GM12873 (cell line): ENCODE data around the gene LBHD1.

Experiments used
- TF ChIP-seq, protein P1 (sequence below): IDR thresholded peaks from 2 replicates; pipeline ENCODE4 v1.5.1; 2012; ENCODE audit warnings: low read depth, mild to moderate bottlenecking, moderate library complexity, low read length, control low read depth; ENCODE audit not compliant: insufficient read depth; ENCODE audit errors: missing control alignments

LBHD1 gene

DNA sequence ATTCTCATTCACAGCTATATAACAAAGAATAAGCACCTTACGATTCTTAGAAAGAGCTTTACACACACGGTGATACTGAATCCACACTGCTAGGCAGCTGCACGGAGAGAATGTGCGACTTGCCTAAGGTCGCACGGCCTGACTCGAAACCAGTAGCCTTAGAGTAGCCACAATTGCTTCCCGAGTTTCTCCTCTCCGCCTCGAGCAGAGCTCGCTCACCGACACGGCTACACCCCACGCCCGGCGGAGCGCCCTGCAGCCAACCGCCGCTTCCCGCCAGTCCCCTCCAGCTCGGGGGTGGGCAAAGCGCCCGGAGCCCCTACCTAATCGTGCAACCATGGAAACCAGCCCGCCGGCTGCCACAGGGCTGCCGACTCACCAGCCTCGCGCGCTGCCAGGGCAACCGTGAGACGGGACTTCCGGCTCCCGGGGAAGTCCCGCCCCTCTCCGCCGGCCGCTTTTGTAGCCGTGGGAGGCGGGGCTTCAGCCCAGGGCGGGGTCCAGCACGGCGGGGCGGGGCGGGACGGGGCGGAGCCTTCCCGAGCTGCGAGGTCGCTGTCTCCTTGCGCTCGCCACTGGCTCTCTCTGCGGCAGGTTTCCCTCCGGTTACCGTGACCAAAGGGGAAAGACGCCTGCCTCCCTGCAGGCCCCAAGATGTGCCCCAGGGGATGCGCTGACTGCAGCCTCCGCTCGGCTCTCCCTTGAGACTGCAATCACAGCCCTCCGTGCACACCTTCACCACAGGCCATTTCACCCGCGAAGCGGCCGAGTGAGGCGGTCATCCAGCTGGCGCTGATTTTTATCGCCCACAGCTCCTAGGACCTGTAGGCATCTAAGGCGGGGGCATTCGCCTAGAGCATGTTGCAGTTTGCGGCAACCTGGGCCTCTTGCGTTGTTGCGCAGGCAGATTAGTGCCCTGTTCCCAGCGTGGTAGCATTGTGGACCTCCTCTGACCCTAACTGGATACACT, 34.1 kb upstream of the LBHD1 start:
- TF ChIP-seq, protein P1, sequence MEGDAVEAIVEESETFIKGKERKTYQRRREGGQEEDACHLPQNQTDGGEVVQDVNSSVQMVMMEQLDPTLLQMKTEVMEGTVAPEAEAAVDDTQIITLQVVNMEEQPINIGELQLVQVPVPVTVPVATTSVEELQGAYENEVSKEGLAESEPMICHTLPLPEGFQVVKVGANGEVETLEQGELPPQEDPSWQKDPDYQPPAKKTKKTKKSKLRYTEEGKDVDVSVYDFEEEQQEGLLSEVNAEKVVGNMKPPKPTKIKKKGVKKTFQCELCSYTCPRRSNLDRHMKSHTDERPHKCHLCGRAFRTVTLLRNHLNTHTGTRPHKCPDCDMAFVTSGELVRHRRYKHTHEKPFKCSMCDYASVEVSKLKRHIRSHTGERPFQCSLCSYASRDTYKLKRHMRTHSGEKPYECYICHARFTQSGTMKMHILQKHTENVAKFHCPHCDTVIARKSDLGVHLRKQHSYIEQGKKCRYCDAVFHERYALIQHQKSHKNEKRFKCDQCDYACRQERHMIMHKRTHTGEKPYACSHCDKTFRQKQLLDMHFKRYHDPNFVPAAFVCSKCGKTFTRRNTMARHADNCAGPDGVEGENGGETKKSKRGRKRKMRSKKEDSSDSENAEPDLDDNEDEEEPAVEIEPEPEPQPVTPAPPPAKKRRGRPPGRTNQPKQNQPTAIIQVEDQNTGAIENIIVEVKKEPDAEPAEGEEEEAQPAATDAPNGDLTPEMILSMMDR = no peak

DNA sequence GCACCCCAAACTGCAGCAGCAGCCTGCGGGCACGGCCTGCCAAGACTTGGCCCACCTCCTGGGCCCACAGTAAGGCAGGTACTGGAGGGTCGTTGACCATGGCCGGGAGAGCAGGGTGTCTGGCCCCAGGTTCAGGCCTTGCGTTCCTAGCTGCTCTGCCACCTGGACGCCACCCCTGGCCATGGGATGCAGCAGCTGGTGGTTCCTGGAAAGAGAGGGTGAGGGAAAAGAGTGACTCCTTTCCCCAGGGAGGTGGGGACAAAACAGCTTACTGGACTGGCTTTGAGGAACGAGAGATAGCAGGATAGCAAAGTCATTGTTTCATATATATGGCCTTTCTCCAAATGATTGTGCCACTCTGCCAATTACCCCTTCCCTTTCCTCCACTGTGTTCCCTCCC, 33.3 kb upstream of the LBHD1 start:
- TF ChIP-seq, protein P1 = no peak

DNA sequence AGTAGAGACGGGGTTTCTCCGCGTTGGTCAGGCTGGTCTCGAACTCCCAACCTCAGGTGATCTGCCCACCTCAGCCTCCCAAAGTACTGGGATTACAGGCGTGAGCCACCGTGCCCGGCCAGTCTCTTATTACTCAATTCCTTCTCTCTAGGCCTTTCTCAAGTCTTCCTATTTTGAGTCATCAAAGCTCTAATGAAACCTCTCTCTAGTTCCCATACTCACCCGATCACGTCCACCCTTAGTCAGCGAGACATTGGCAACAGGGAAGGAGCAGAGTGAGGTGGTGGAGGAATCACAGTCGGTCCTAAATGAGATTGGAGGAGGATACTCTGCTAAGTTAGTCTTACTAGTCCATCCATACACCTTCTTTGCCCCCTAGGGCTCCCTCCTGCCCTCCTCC, 30.2 kb upstream of the LBHD1 start:
- TF ChIP-seq, protein P1 = no peak

DNA sequence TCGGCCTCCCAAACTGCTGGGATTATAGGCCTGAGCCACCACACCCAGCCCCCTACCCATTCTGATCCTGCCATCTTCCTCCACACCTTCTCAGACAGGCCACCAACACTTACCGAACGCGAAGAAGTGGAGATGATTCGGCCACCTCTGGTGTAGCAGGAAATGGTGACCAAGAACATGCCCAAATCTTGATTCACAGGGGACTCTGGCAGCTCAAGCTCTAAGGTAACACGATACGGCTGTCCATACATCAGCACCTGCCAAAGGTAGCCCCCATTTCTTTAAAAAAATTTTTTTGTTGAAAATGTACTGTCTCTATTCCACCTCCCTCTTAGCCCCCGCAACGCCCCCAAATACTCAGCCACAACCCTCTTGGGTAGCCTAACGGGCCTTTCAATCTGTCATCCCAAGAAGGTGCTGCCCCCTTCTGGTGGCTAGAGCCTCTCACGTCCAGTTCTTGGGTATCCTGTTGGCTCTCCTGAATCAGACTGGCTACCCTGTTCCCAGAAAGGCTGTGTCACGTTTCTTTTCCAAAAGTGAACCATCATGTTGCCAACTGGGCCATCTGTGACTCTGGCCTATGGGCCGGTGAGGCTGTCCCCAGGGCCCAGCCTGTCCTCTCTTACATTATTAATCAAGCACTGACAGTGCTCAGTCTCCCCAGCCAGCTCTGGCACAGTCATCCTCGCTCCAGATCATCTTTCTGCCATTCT, 22.5 kb upstream of the LBHD1 start:
- TF ChIP-seq, protein P1 = peak; percentile 87

DNA sequence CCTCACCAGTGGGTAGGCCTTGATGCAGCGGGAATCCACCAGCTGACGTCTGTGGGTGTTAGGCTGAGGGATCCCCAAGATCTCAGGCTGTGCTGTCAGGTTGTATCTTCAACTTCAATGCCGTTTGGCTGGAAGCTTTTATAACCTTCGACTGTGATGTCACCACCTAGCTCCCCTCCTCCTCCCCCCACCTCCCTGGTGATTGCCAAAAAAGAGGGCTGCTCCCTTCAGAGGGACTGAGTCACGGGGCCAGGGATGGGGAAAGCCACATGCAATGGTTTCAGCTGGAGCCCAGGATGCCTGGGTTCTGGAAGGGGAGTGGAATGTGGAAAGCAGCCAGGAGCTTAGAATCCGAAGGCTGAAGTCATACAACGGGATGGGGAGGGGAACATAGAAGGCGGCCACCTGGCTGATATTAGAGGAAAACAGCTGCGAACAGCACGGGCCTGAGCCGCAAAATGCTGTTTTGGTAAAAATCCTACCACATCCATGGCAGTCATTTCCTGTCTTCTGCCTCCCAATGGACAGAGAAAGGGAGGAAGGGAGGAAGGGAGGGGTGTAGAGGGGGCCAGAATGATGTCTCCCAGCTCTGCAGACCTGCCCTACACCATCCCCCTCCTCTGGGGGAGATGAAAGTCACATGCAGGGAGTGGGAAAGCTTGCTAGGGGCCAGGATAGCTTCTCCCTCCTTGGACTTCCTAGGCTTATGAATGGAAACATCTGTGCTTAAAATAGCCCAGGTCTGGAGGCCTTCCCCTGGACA, 17.5 kb upstream of the LBHD1 start, which contains the start of gene LRRN4CL:
LRRN4CL (minus strand) TSS at position 110 of the 763 bp plus-strand sequence. CDS start 1,022 bp downstream, outside the sequence.
- TF ChIP-seq, protein P1 = no peak

DNA sequence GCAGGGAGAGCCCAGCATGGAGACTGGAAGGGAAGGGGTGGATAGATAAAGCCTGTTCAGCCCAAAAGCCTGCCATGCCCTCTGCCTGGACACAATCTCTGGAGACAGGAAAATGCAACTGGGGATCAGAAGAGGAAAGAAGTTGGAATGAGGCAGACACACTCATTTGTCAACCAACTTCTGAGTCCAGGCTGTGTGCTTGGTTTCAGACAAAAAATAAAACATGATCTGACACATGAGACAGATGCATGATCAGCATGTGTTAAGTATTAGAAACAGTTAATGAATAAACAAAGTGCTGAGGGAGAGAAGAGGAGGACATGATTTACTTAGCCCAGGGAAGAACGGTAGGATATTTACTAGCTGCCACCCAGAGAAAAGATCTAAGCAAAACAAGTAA, 16.4 kb upstream of the LBHD1 start:
- TF ChIP-seq, protein P1 = no peak
